GM23338 (cell line): ENCODE data around the gene HEATR5B. TPM values are rescaled to one million over a fixed set of nuclear protein-coding genes. Genes with fewer than 3 reads are reported as not detected.

Experiments
- ATAC-seq: fragments of 200-7000 bp; cut with Tn5 transposase; 3 replicates; pipeline ENCODE4 v1.9.1; 2020
- DNase-seq: peaks from one replicate; pipeline ENCODE4 v3.0.0-alpha.2; 2015; ENCODE audit warnings: low spot score
- H2AFZ ChIP-seq: fragments of 200-600 bp; sonication (generic); 2 replicates; pipeline ENCODE4 v1.8.0; 2016; ENCODE audit warnings: antibody characterized with exemption, mild to moderate bottlenecking, moderate library complexity
- H3F3A ChIP-seq: fragments of 200-600 bp; sonication (generic); replicated peaks from 2 replicates; pipeline ENCODE4 v1.8.0; 2017; ENCODE audit warnings: antibody characterized with exemption, mixed run types, low read depth
- H3K27ac ChIP-seq: fragments of 200-600 bp; sonication (generic); 2 replicates; pipeline ENCODE4 v1.6.1; 2016; ENCODE audit warnings: low read depth
- H3K27me3 ChIP-seq: fragments of 200-600 bp; sonication (generic); 2 replicates; pipeline ENCODE4 v1.8.0; 2016; ENCODE audit warnings: mild to moderate bottlenecking, mixed run types, moderate library complexity; ENCODE audit not compliant: insufficient read depth
- H3K36me3 ChIP-seq: fragments of 200-600 bp; sonication (generic); 2 replicates; pipeline ENCODE4 v1.8.0; 2016; ENCODE audit warnings: mild to moderate bottlenecking; ENCODE audit not compliant: insufficient read depth
- H3K4me1 ChIP-seq: fragments of 200-600 bp; sonication (generic); 2 replicates; pipeline ENCODE4 v1.8.0; 2016; ENCODE audit warnings: mild to moderate bottlenecking, moderate library complexity; ENCODE audit not compliant: insufficient read depth
- H3K4me2 ChIP-seq: fragments of 200-600 bp; sonication (generic); 2 replicates; pipeline ENCODE4 v1.7.1; 2017; ENCODE audit warnings: mixed run types
- H3K4me3 ChIP-seq: fragments of 200-600 bp; sonication (generic); 2 replicates; pipeline ENCODE4 v1.6.1; 2016; ENCODE audit warnings: mixed run types
- H3K79me2 ChIP-seq: fragments of 200-600 bp; sonication (generic); replicated peaks from 2 replicates; pipeline ENCODE4 v1.8.0; 2017; ENCODE audit warnings: mild to moderate bottlenecking; ENCODE audit not compliant: insufficient read depth
- H3K9me2 ChIP-seq: fragments of 200-600 bp; sonication (generic); 2 replicates; pipeline ENCODE4 v1.8.0; 2017; ENCODE audit not compliant: insufficient read depth
- H4K20me1 ChIP-seq: fragments of 200-600 bp; sonication (generic); replicated peaks from 2 replicates; pipeline ENCODE4 v1.8.0; 2017; ENCODE audit warnings: mild to moderate bottlenecking; ENCODE audit not compliant: insufficient read depth
- H3K27ac Mint-ChIP-seq: 2 replicates; pipeline ENCODE4 v1.8.0; 2020; ENCODE audit warnings: inconsistent platforms, mild to moderate bottlenecking, moderate library complexity, mixed read lengths
- H3K27me3 Mint-ChIP-seq: 3 replicates; pipeline ENCODE4 v1.8.0; 2022; ENCODE audit warnings: low read depth, mild to moderate bottlenecking, moderate library complexity, mixed read lengths, inconsistent platforms; ENCODE audit not compliant: insufficient read depth, poor library complexity
- H3K36me3 Mint-ChIP-seq: 3 replicates; pipeline ENCODE4 v1.8.0; 2021; ENCODE audit warnings: low read depth, mild to moderate bottlenecking, inconsistent platforms, moderate library complexity, mixed read lengths
- H3K4me1 Mint-ChIP-seq: 3 replicates; pipeline ENCODE4 v1.8.0; 2020; ENCODE audit warnings: mild to moderate bottlenecking, inconsistent platforms, mixed read lengths
- H3K4me3 Mint-ChIP-seq: 3 replicates; pipeline ENCODE4 v1.8.0; 2021; ENCODE audit warnings: moderate library complexity, mild to moderate bottlenecking, inconsistent platforms, mixed read lengths
- H3K9me3 Mint-ChIP-seq: 3 replicates; pipeline ENCODE4 v1.8.0; 2020; ENCODE audit warnings: moderate library complexity, mild to moderate bottlenecking, inconsistent platforms, mixed read lengths
- CREB1 ChIP-seq: fragments of 250-450 bp; sonication (Bioruptor Pico); IDR thresholded peaks from 2 replicates; pipeline ENCODE4 v1.5.0; 2020; ENCODE audit warnings: low read depth, mild to moderate bottlenecking, moderate library complexity
- EZH2 ChIP-seq: fragments of 200-600 bp; sonication (generic); IDR thresholded peaks from one replicate; pipeline ENCODE4 v1.8.0; 2017; ENCODE audit warnings: antibody characterized with exemption, mild to moderate bottlenecking, low read depth; ENCODE audit not compliant: unreplicated experiment
- EZH2phosphoT487 ChIP-seq: fragments of 200-600 bp; sonication (generic); IDR thresholded peaks from one replicate; pipeline ENCODE4 v1.8.1; 2018; ENCODE audit warnings: antibody characterized with exemption; ENCODE audit not compliant: unreplicated experiment
- JUNB ChIP-seq: IDR thresholded peaks from one replicate; pipeline ENCODE4 v1.6.1; 2016; ENCODE audit warnings: antibody characterized with exemption; ENCODE audit not compliant: unreplicated experiment
- NANOG ChIP-seq: IDR thresholded peaks from 2 replicates; pipeline ENCODE4 v1.6.1; 2016; ENCODE audit warnings: antibody characterized with exemption, borderline replicate concordance
- POLR2AphosphoS5 ChIP-seq: IDR thresholded peaks from 2 replicates; pipeline ENCODE4 v1.6.1; 2016; ENCODE audit warnings: antibody characterized with exemption, low read depth
- STAT1 ChIP-seq: IDR thresholded peaks from one replicate; pipeline ENCODE4 v1.6.1; 2016; ENCODE audit warnings: antibody characterized with exemption; ENCODE audit not compliant: unreplicated experiment
- ZNF114 ChIP-seq: fragments of 250-450 bp; sonication (Bioruptor Pico); IDR thresholded peaks from 2 replicates; pipeline ENCODE4 v1.5.0; 2020; ENCODE audit warnings: mild to moderate bottlenecking, moderate library complexity
- ZNF331 ChIP-seq: fragments of 250-450 bp; sonication (Bioruptor Pico); IDR thresholded peaks from 2 replicates; pipeline ENCODE4 v1.5.0; 2020; ENCODE audit warnings: low read depth, mild to moderate bottlenecking, moderate library complexity
- polyA plus RNA-seq: library from polyadenylated mRNA; unstranded; fragments of >200 nt; fragmentation: Nextera tagmentation; extraction: Ambion mirVana; gene quantifications from 2 replicates; pipeline ENCODE4 v1.2.1, GENCODE V29; 2016
- total RNA-seq: library from RNA; depleted of rRNA; stranded (reverse); fragments of >200 nt; shearing (Covaris generic); gene quantifications from 2 replicates; pipeline ENCODE4 v1.2.3, GENCODE V29; 2014
- TF ChIP-seq, protein P1 (sequence below), 2 experiments: fragments of 200-600 bp in 1 of 2; sonication (generic) in 1 of 2; conservative IDR thresholded peaks; 2 replicates each; pipeline versions ENCODE4 v1.5.1 to v1.6.1; 2016 to 2017; ENCODE audit warnings: antibody characterized with exemption in 2 of 2, low read depth in 2 of 2, mild to moderate bottlenecking in 2 of 2, moderate library complexity in 1 of 2
- TF ChIP-seq, protein P2 (sequence below): IDR thresholded peaks from one replicate; pipeline ENCODE4 v1.6.1; 2018; ENCODE audit warnings: antibody characterized with exemption; ENCODE audit not compliant: unreplicated experiment
- TF ChIP-seq, protein P3 (sequence below): IDR thresholded peaks from 2 replicates; pipeline ENCODE4 v1.6.1; 2016; ENCODE audit warnings: antibody characterized with exemption
- TF ChIP-seq, protein P4 (sequence below): fragments of 250-450 bp; sonication (Bioruptor Pico); IDR thresholded peaks from 2 replicates; pipeline ENCODE4 v1.5.0; 2020; ENCODE audit warnings: mild to moderate bottlenecking, moderate library complexity

The HEATR5B gene
- total and polyA plus RNA-seq, 2 experiments from 2014 or later, result 4.0 to 18.8 TPM

GRCh38 chr2:37037771-37038170 lies 46.4 kb downstream of the HEATR5B start:
- Histone ChIP-seq H3K27me3 (no peaks in the 10 kb centered on the region), H4K20me1 (no peaks in the 10 kb centered on the region), H3K27ac (no peak overlapping the region), H2AFZ (no peak overlapping the region), H3K36me3 (no peaks in the 10 kb centered on the region), H3K4me2 (no peak overlapping the region), H3K9me2 (no peaks in the 10 kb centered on the region), H3K79me2 (no peaks in the 10 kb centered on the region), H3K4me1 (no peaks in the 10 kb centered on the region), H3F3A (no peaks in the 10 kb centered on the region), H3K4me3 (no peak overlapping the region)
- DNase-seq, result no peak
- Mint-ChIP-seq H3K4me3 (no peak overlapping the region), H3K27ac (no peak overlapping the region), H3K4me1 (no peaks in the 10 kb centered on the region), H3K9me3 (no peaks in the 10 kb centered on the region), H3K27me3 (no peaks in the 10 kb centered on the region), H3K36me3 (peaks cover 4% of the 10 kb centered on the region; the same call in 2 of the 3 replicates)
- TF ChIP-seq NANOG (no peak), ZNF114 (CRISPR knock-in tag) (no peak), EZH2 (no peak), ZNF331 (CRISPR knock-in tag) (no peak), EZH2phosphoT487 (no peak), STAT1 (no peak), JUNB (no peak), POLR2AphosphoS5 (no peak), CREB1 (CRISPR knock-in tag) (no peak)
- TF ChIP-seq, protein P1, sequence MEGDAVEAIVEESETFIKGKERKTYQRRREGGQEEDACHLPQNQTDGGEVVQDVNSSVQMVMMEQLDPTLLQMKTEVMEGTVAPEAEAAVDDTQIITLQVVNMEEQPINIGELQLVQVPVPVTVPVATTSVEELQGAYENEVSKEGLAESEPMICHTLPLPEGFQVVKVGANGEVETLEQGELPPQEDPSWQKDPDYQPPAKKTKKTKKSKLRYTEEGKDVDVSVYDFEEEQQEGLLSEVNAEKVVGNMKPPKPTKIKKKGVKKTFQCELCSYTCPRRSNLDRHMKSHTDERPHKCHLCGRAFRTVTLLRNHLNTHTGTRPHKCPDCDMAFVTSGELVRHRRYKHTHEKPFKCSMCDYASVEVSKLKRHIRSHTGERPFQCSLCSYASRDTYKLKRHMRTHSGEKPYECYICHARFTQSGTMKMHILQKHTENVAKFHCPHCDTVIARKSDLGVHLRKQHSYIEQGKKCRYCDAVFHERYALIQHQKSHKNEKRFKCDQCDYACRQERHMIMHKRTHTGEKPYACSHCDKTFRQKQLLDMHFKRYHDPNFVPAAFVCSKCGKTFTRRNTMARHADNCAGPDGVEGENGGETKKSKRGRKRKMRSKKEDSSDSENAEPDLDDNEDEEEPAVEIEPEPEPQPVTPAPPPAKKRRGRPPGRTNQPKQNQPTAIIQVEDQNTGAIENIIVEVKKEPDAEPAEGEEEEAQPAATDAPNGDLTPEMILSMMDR (conservative IDR thresholded peaks at IDR 0.05; ENCODE audit: low read depth in 2 of 2), result no peak
- TF ChIP-seq, protein P2, sequence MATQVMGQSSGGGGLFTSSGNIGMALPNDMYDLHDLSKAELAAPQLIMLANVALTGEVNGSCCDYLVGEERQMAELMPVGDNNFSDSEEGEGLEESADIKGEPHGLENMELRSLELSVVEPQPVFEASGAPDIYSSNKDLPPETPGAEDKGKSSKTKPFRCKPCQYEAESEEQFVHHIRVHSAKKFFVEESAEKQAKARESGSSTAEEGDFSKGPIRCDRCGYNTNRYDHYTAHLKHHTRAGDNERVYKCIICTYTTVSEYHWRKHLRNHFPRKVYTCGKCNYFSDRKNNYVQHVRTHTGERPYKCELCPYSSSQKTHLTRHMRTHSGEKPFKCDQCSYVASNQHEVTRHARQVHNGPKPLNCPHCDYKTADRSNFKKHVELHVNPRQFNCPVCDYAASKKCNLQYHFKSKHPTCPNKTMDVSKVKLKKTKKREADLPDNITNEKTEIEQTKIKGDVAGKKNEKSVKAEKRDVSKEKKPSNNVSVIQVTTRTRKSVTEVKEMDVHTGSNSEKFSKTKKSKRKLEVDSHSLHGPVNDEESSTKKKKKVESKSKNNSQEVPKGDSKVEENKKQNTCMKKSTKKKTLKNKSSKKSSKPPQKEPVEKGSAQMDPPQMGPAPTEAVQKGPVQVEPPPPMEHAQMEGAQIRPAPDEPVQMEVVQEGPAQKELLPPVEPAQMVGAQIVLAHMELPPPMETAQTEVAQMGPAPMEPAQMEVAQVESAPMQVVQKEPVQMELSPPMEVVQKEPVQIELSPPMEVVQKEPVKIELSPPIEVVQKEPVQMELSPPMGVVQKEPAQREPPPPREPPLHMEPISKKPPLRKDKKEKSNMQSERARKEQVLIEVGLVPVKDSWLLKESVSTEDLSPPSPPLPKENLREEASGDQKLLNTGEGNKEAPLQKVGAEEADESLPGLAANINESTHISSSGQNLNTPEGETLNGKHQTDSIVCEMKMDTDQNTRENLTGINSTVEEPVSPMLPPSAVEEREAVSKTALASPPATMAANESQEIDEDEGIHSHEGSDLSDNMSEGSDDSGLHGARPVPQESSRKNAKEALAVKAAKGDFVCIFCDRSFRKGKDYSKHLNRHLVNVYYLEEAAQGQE, result no peak
- TF ChIP-seq, protein P3, sequence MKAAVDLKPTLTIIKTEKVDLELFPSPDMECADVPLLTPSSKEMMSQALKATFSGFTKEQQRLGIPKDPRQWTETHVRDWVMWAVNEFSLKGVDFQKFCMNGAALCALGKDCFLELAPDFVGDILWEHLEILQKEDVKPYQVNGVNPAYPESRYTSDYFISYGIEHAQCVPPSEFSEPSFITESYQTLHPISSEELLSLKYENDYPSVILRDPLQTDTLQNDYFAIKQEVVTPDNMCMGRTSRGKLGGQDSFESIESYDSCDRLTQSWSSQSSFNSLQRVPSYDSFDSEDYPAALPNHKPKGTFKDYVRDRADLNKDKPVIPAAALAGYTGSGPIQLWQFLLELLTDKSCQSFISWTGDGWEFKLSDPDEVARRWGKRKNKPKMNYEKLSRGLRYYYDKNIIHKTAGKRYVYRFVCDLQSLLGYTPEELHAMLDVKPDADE, result no peak
- TF ChIP-seq, protein P4, sequence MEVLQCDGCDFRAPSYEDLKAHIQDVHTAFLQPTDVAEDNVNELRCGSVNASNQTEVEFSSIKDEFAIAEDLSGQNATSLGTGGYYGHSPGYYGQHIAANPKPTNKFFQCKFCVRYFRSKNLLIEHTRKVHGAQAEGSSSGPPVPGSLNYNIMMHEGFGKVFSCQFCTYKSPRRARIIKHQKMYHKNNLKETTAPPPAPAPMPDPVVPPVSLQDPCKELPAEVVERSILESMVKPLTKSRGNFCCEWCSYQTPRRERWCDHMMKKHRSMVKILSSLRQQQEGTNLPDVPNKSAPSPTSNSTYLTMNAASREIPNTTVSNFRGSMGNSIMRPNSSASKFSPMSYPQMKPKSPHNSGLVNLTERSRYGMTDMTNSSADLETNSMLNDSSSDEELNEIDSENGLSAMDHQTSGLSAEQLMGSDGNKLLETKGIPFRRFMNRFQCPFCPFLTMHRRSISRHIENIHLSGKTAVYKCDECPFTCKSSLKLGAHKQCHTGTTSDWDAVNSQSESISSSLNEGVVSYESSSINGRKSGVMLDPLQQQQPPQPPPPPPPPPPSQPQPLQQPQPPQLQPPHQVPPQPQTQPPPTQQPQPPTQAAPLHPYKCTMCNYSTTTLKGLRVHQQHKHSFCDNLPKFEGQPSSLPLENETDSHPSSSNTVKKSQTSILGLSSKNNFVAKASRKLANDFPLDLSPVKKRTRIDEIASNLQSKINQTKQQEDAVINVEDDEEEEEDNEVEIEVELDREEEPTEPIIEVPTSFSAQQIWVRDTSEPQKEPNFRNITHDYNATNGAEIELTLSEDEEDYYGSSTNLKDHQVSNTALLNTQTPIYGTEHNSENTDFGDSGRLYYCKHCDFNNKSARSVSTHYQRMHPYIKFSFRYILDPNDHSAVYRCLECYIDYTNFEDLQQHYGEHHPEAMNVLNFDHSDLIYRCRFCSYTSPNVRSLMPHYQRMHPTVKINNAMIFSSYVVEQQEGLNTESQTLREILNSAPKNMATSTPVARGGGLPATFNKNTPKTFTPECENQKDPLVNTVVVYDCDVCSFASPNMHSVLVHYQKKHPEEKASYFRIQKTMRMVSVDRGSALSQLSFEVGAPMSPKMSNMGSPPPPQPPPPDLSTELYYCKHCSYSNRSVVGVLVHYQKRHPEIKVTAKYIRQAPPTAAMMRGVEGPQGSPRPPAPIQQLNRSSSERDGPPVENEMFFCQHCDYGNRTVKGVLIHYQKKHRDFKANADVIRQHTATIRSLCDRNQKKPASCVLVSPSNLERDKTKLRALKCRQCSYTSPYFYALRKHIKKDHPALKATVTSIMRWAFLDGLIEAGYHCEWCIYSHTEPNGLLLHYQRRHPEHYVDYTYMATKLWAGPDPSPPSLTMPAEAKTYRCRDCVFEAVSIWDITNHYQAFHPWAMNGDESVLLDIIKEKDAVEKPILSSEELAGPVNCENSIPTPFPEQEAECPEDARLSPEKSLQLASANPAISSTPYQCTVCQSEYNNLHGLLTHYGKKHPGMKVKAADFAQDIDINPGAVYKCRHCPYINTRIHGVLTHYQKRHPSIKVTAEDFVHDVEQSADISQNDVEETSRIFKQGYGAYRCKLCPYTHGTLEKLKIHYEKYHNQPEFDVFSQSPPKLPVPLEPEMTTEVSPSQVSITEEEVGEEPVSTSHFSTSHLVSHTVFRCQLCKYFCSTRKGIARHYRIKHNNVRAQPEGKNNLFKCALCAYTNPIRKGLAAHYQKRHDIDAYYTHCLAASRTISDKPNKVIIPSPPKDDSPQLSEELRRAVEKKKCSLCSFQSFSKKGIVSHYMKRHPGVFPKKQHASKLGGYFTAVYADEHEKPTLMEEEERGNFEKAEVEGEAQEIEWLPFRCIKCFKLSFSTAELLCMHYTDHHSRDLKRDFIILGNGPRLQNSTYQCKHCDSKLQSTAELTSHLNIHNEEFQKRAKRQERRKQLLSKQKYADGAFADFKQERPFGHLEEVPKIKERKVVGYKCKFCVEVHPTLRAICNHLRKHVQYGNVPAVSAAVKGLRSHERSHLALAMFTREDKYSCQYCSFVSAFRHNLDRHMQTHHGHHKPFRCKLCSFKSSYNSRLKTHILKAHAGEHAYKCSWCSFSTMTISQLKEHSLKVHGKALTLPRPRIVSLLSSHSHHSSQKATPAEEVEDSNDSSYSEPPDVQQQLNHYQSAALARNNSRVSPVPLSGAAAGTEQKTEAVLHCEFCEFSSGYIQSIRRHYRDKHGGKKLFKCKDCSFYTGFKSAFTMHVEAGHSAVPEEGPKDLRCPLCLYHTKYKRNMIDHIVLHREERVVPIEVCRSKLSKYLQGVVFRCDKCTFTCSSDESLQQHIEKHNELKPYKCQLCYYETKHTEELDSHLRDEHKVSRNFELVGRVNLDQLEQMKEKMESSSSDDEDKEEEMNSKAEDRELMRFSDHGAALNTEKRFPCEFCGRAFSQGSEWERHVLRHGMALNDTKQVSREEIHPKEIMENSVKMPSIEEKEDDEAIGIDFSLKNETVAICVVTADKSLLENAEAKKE (CRISPR knock-in tag), result no peak
- no peak for ATAC-seq
